GM12891 (cell line): ENCODE data around the gene HOXB3.

Experiments
- PAX5 ChIP-seq: IDR thresholded peaks from 2 replicates; pipeline ENCODE4 v1.6.1; 2011; ENCODE audit warnings: low read length, moderate library complexity, mild to moderate bottlenecking; ENCODE audit not compliant: insufficient read depth, severe bottlenecking
- POLR2A ChIP-seq: IDR thresholded peaks from 2 replicates; pipeline ENCODE4 v1.6.1; 2011; ENCODE audit warnings: low read depth, low read length, control low read depth
- POLR2AphosphoS5 ChIP-seq: IDR thresholded peaks from 2 replicates; pipeline ENCODE4 v1.6.1; 2011; ENCODE audit warnings: low read depth, low read length, control low read depth
- POU2F2 ChIP-seq: IDR thresholded peaks from 2 replicates; pipeline ENCODE4 v1.6.1; 2011; ENCODE audit warnings: low read depth, mild to moderate bottlenecking, control low read depth, low read length, moderate library complexity
- TAF1 ChIP-seq: IDR thresholded peaks from 2 replicates; pipeline ENCODE4 v1.6.1; 2011; ENCODE audit warnings: low read depth, low read length, control low read depth

- TF ChIP-seq POLR2AphosphoS5, result no peak
- TF ChIP-seq POLR2A, result no peak
- TF ChIP-seq TAF1, result no peak
- no peak for TF ChIP-seq PAX5
- TF ChIP-seq POU2F2, result no peak
These were observed 38.2 kb downstream of the HOXB3 start for GRCh38 chr17:48551596-48552465.
